Liver (tissue), 9 donors: Measurements from ENCODE around the gene PRSS33. TPM values are rescaled to one million over a fixed set of nuclear protein-coding genes. Genes with fewer than 3 reads are reported as not detected.

ENCODE experiments used
- DNase-seq: peaks from one replicate; pipeline ENCODE4 v3.0.0-alpha.2; 2017; ENCODE audit warnings: low spot score
- H3K27ac ChIP-seq, 2 donors: one replicate each; pipeline ENCODE4 v1.7.0; 2013; ENCODE audit warnings: inconsistent platforms in 2 of 2, low read length in 2 of 2, control low read depth in 1 of 2, low read depth in 1 of 2, mild to moderate bottlenecking in 1 of 2
- H3K27me3 ChIP-seq, 4 donors: one replicate each; pipeline versions ENCODE4 v1.6.1 to v1.7.0; 2013; ENCODE audit warnings: low read length in 3 of 4, inconsistent platforms in 1 of 4, mild to moderate bottlenecking in 1 of 4, moderate library complexity in 1 of 4; ENCODE audit not compliant: control insufficient read depth in 4 of 4, insufficient read depth in 4 of 4
- H3K36me3 ChIP-seq, 4 donors: one replicate each; pipeline versions ENCODE4 v1.6.1 to v1.7.0; 2013; ENCODE audit warnings: low read length in 3 of 4, mild to moderate bottlenecking in 3 of 4, low read depth in 1 of 4, moderate library complexity in 1 of 4; ENCODE audit not compliant: control insufficient read depth in 4 of 4, insufficient read depth in 3 of 4
- H3K4me1 ChIP-seq, 4 donors: one replicate each; pipeline versions ENCODE4 v1.6.1 to v1.7.0; 2013; ENCODE audit warnings: low read length in 3 of 4, mild to moderate bottlenecking in 3 of 4, moderate library complexity in 1 of 4; ENCODE audit not compliant: control insufficient read depth in 4 of 4, insufficient read depth in 4 of 4
- H3K4me3 ChIP-seq, 3 donors: one replicate each; pipeline versions ENCODE4 v1.6.1 to v1.7.0; 2013; ENCODE audit warnings: low read length in 3 of 3, control low read depth in 1 of 3, low read depth in 1 of 3, mild to moderate bottlenecking in 1 of 3
- H3K9ac ChIP-seq, 2 donors: one replicate each; pipeline ENCODE4 v1.7.0; 2013; ENCODE audit warnings: low read length in 2 of 2, mild to moderate bottlenecking in 2 of 2, moderate library complexity in 2 of 2, control low read depth in 1 of 2, low read depth in 1 of 2
- H3K9me3 ChIP-seq, 4 donors: one replicate each; pipeline versions ENCODE4 v1.6.1 to v1.7.0; 2013; ENCODE audit warnings: low read length in 3 of 4; ENCODE audit not compliant: control insufficient read depth in 4 of 4
- FOXA1 ChIP-seq: IDR thresholded peaks from 2 replicates; pipeline ENCODE4 v1.6.1; 2016; ENCODE audit warnings: antibody characterized with exemption
- FOXA2 ChIP-seq: IDR thresholded peaks from 2 replicates; pipeline ENCODE4 v1.6.1; 2016; ENCODE audit warnings: antibody characterized with exemption
- HNF4G ChIP-seq: IDR thresholded peaks from 2 replicates; pipeline ENCODE4 v1.6.1; 2016; ENCODE audit warnings: antibody characterized with exemption
- RAD21 ChIP-seq, 2 donors: IDR thresholded peaks; 2 replicates each; pipeline ENCODE4 v1.6.1; 2016; ENCODE audit warnings: antibody characterized with exemption in 2 of 2, mild to moderate bottlenecking in 2 of 2
- RXRA ChIP-seq, 2 donors: IDR thresholded peaks; 2 replicates each; pipeline ENCODE4 v1.6.1; 2017 to 2018; ENCODE audit warnings: antibody characterized with exemption in 2 of 2, mild to moderate bottlenecking in 1 of 2
- TAF1 ChIP-seq: conservative IDR thresholded peaks from 2 replicates; pipeline ENCODE4 v1.6.1; 2016; ENCODE audit warnings: antibody characterized with exemption, mild to moderate bottlenecking
- WGBS: extraction: QIAGEN DNeasy Blood & Tissue Kit; methylation state at CpG from one replicate; pipeline ENCODE4 v1.1.7; 2013; 5-methylcytosine and 5-hydroxymethylcytosine counted together
- polyA plus RNA-seq, 2 donors: library from polyadenylated mRNA; stranded (reverse) in 1 of 2; unstranded in 1 of 2; fragments of 200-250 nt in 1 of 2; fragments of >200 nt in 1 of 2; fragmentation: Nextera tagmentation in 1 of 2; extraction: Ambion mirVana in 1 of 2; gene quantifications; one replicate each; pipeline versions ENCODE4 v1.2.1 to v1.2.3, GENCODE V29; 2013 to 2015
- total RNA-seq, 2 donors: library from RNA; depleted of rRNA; stranded (reverse); fragments of >200 nt; gene quantifications; one replicate each; pipeline ENCODE4 v1.2.3, GENCODE V29; 2014
- TF ChIP-seq, protein P1 (sequence below): IDR thresholded peaks from 2 replicates; pipeline ENCODE4 v1.6.1; 2016; ENCODE audit warnings: antibody characterized with exemption, mild to moderate bottlenecking
- TF ChIP-seq, protein P2 (sequence below): fragments of 150-350 bp; IDR thresholded peaks from 2 replicates; pipeline ENCODE4 v1.5.1; 2017; ENCODE audit warnings: improper control_type of control experiment, low read depth, low read length; ENCODE audit not compliant: missing input control
- TF ChIP-seq, protein P3 (sequence below): IDR thresholded peaks from 2 replicates; pipeline ENCODE4 v1.6.1; 2016; ENCODE audit warnings: antibody characterized with exemption
- TF ChIP-seq, protein P4 (sequence below): IDR thresholded peaks from 2 replicates; pipeline ENCODE4 v1.6.1; 2016; ENCODE audit warnings: antibody characterized with exemption
- TF ChIP-seq, protein P5 (sequence below): IDR thresholded peaks from 2 replicates; pipeline ENCODE4 v1.6.1; 2016; ENCODE audit warnings: antibody characterized with exemption
- donor health status: healthy.
- donor health status: healthy.
- donor health status: healthy.
- donor health status: healthy.
- donor health status: healthy.

Gene PRSS33
- total and polyA plus RNA-seq, 4 donors, result not detected

DNA sequence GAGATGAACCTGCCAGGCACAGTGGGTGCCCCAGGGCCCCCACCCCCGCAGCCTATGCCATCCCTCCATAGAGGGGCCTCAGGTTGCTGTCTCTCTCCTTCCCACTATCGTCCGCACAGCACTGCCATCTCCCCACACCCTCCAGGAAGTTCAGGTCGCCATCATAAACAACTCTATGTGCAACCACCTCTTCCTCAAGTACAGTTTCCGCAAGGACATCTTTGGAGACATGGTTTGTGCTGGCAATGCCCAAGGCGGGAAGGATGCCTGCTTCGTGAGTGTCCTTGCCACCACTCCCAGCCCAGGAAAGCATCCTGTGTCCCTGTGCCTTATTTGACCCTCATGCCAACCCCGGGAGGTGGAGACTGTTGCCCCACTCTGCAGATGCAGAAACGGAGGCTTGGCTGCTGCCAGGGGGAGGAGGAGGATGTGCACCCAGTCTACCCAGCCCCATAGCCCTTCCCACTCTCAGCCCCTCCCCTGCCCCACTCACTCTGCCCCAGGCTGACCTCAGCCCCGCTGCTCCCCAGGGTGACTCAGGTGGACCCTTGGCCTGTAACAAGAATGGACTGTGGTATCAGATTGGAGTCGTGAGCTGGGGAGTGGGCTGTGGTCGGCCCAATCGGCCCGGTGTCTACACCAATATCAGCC, 33.6 kb upstream of the PRSS33 start (continued):
- TF ChIP-seq, protein P1, sequence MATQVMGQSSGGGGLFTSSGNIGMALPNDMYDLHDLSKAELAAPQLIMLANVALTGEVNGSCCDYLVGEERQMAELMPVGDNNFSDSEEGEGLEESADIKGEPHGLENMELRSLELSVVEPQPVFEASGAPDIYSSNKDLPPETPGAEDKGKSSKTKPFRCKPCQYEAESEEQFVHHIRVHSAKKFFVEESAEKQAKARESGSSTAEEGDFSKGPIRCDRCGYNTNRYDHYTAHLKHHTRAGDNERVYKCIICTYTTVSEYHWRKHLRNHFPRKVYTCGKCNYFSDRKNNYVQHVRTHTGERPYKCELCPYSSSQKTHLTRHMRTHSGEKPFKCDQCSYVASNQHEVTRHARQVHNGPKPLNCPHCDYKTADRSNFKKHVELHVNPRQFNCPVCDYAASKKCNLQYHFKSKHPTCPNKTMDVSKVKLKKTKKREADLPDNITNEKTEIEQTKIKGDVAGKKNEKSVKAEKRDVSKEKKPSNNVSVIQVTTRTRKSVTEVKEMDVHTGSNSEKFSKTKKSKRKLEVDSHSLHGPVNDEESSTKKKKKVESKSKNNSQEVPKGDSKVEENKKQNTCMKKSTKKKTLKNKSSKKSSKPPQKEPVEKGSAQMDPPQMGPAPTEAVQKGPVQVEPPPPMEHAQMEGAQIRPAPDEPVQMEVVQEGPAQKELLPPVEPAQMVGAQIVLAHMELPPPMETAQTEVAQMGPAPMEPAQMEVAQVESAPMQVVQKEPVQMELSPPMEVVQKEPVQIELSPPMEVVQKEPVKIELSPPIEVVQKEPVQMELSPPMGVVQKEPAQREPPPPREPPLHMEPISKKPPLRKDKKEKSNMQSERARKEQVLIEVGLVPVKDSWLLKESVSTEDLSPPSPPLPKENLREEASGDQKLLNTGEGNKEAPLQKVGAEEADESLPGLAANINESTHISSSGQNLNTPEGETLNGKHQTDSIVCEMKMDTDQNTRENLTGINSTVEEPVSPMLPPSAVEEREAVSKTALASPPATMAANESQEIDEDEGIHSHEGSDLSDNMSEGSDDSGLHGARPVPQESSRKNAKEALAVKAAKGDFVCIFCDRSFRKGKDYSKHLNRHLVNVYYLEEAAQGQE, result no peak
- TF ChIP-seq FOXA2 (no peak), FOXA1 (no peak), RXRA (IDR thresholded peaks at IDR 0.05) (no peak), TAF1 (no peak), RAD21 (IDR thresholded peaks at IDR 0.05) (no peak)
- TF ChIP-seq, protein P2, sequence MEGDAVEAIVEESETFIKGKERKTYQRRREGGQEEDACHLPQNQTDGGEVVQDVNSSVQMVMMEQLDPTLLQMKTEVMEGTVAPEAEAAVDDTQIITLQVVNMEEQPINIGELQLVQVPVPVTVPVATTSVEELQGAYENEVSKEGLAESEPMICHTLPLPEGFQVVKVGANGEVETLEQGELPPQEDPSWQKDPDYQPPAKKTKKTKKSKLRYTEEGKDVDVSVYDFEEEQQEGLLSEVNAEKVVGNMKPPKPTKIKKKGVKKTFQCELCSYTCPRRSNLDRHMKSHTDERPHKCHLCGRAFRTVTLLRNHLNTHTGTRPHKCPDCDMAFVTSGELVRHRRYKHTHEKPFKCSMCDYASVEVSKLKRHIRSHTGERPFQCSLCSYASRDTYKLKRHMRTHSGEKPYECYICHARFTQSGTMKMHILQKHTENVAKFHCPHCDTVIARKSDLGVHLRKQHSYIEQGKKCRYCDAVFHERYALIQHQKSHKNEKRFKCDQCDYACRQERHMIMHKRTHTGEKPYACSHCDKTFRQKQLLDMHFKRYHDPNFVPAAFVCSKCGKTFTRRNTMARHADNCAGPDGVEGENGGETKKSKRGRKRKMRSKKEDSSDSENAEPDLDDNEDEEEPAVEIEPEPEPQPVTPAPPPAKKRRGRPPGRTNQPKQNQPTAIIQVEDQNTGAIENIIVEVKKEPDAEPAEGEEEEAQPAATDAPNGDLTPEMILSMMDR, result no peak
- TF ChIP-seq, protein P3, sequence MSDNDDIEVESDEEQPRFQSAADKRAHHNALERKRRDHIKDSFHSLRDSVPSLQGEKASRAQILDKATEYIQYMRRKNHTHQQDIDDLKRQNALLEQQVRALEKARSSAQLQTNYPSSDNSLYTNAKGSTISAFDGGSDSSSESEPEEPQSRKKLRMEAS, result no peak

DNA sequence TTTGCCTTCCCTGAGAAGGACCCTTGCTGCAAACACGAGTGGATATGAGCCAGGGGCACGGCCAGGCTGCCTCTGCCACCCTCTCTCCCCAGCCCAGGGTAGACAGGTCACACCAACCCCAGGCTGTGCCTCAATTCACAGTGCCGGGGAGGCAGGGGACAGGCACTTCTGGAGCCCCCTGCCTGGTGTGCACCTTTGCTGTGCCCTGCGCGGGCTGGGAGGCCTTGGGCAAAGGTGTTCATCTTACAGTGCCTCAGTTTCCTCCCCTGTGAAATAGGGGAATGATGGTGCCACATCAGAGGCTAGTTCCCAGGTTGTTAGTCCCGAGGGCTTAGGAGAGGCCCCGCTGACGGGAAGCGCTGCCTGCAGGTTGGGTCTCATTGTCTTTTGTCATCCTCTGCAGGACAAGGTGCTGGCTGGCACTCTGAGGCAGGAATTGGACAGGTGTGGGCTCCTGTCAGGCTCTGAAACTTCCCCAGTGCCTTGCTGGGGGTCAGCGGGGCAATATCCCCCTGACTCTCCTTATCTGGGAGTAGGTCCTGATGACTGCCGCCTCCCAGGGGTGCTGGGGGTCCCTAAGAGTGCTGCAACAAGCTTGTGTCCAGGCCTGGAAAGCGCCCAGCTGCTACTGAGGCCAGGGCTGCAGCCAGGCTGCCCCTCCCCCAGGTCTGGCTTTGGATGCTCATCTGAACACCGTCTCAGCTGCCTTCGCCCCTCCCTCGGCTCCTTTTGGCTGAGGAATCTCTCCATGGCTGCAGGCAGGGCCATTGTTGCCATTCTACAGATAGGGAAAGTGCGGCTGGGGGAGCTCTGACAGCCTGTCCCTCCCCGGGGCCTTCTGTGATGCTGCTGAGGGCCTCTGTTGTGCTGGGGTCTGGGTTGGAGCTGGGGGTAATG, 32.8 kb upstream of the PRSS33 start:
- no peak for DNase-seq
- Histone ChIP-seq H3K27ac (no peak overlapping the region), H3K9me3 (no peaks in the 10 kb centered on the region), H3K9ac (no peak overlapping the region), H3K27me3 (peaks cover 0 to 3% (median 0%) of the 10 kb centered on the region in 4 donors), H3K36me3 (no peaks in the 10 kb centered on the region), H3K4me3 (no peak overlapping the region), H3K4me1 (no peaks in the 10 kb centered on the region)
- TF ChIP-seq, protein P4, sequence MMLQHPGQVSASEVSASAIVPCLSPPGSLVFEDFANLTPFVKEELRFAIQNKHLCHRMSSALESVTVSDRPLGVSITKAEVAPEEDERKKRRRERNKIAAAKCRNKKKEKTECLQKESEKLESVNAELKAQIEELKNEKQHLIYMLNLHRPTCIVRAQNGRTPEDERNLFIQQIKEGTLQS, result no peak
- WGBS, result 67% methylated on average over 17 of the region's 17 CpGs

DNA sequence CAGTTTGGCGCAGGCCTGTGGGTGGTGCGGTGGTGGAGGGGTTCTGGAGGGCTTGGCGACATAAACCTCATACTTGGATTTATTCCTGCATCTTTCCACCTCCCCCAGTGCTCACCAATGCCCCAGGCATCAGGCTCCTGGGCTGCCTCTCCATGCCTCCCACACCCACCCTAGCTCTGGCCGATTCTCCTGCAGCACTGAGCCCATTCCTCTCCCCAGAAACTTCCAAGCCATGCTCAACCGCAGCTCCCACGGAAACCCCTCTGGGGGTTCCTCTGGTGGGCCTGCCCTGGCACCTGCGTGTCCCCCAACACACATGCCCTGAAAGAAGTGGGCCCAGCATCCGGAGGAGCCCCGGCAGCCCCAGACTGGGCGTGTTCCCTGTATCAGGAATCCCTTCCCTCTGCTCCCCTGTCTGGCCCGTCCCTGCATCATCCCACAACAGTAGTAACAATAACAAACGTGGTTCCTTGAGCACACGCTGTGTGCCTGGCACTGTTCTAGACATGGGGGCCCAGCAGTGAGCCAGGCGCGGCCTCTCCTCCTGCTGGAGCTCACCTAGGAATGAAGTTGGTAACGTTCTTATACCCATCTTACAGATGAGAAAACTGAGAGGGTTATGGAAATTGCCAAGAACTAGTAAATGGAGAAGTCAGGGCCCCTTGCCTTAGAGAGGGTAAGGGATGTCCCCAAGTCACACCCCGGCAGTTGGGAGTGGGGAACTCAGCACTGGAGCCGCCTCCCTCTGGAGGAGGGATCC, 32.0 kb upstream of the PRSS33 start:
- Histone ChIP-seq H3K27ac (no peak overlapping the region), H3K36me3 (no peaks in the 10 kb centered on the region), H3K4me1 (no peaks in the 10 kb centered on the region), H3K27me3 (peaks cover 0 to 3% (median 0%) of the 10 kb centered on the region in 4 donors), H3K9me3 (no peaks in the 10 kb centered on the region), H3K9ac (no peak overlapping the region), H3K4me3 (no peak overlapping the region)
- DNase-seq, result no peak
- WGBS, result 84% methylated on average over 18 of the region's 18 CpGs
- TF ChIP-seq HNF4G (no peak), FOXA1 (no peak), RAD21 (IDR thresholded peaks at IDR 0.05) (no peak)
- TF ChIP-seq, protein P5, sequence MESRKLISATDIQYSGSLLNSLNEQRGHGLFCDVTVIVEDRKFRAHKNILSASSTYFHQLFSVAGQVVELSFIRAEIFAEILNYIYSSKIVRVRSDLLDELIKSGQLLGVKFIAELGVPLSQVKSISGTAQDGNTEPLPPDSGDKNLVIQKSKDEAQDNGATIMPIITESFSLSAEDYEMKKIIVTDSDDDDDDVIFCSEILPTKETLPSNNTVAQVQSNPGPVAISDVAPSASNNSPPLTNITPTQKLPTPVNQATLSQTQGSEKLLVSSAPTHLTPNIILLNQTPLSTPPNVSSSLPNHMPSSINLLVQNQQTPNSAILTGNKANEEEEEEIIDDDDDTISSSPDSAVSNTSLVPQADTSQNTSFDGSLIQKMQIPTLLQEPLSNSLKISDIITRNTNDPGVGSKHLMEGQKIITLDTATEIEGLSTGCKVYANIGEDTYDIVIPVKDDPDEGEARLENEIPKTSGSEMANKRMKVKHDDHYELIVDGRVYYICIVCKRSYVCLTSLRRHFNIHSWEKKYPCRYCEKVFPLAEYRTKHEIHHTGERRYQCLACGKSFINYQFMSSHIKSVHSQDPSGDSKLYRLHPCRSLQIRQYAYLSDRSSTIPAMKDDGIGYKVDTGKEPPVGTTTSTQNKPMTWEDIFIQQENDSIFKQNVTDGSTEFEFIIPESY, result no peak
- TF ChIP-seq, protein P1, result no peak
- TF ChIP-seq, protein P2, result no peak
